ENCODE results near the gene WHAMM.

GRCh38 chr15:82864967-82865366, 55.5 kb downstream of the WHAMM start:
- no peak for TF ChIP-seq CTCF (IDR thresholded peaks at IDR 0.05)
- TF ChIP-seq POLR2AphosphoS5 (IDR thresholded peaks at IDR 0.05) = no peak
- no peak for TF ChIP-seq POLR2A (IDR thresholded peaks at IDR 0.05)
- no peak for TF ChIP-seq EP300 (IDR thresholded peaks at IDR 0.05)
